Measurements from ENCODE around the gene LATS2.

GRCh38 chr13:21012841-21013681, 48.3 kb downstream of the LATS2 start:
- TF ChIP-seq CTCF (IDR thresholded peaks at IDR 0.05; ENCODE audit: low read depth, low read length): no peak
- TF ChIP-seq EZH2phosphoT487 (IDR thresholded peaks at IDR 0.05; ENCODE audit: low read depth): no peak
